Neutrophil (primary cell): ENCODE results near the gene ALDH3B1.

Experiments used
- H3K27ac ChIP-seq: fragments of 200-600 bp; sonication (generic); 2 replicates; pipeline ENCODE4 v1.5.1; 2016; ENCODE audit warnings: mild to moderate bottlenecking, moderate library complexity
- H3K27me3 ChIP-seq: fragments of 200-600 bp; sonication (generic); 2 replicates; pipeline ENCODE4 v1.6.0; 2016; ENCODE audit warnings: mild to moderate bottlenecking
- H3K36me3 ChIP-seq: fragments of 200-600 bp; sonication (generic); 2 replicates; pipeline ENCODE4 v1.5.1; 2017
- H3K4me1 ChIP-seq, 2 experiments: fragments of 200-600 bp in 1 of 2; sonication (generic) in 1 of 2; 1 replicate in 1 of 2; 2 replicates in 1 of 2; pipeline versions ENCODE4 v1.5.1 to v1.6.1; 2013 to 2016; ENCODE audit warnings: low read depth in 1 of 2, low read length in 1 of 2, mild to moderate bottlenecking in 1 of 2, moderate library complexity in 1 of 2; ENCODE audit not compliant: control insufficient read depth in 1 of 2, insufficient read depth in 1 of 2
- H3K4me3 ChIP-seq, 2 experiments: fragments of 200-600 bp in 1 of 2; sonication (generic) in 1 of 2; 1 replicate in 1 of 2; 2 replicates in 1 of 2; pipeline ENCODE4 v1.5.1; 2013 to 2016; ENCODE audit warnings: low read depth in 1 of 2, low read length in 1 of 2, mild to moderate bottlenecking in 1 of 2, moderate library complexity in 1 of 2
- H3K9me3 ChIP-seq: fragments of 200-600 bp; sonication (generic); 2 replicates; pipeline ENCODE4 v1.5.1; 2016
- CTCF ChIP-seq: fragments of 200-600 bp; sonication (generic); IDR thresholded peaks from 2 replicates; pipeline ENCODE4 v1.5.1; 2016; ENCODE audit warnings: antibody characterized with exemption

Gene ALDH3B1

DNA sequence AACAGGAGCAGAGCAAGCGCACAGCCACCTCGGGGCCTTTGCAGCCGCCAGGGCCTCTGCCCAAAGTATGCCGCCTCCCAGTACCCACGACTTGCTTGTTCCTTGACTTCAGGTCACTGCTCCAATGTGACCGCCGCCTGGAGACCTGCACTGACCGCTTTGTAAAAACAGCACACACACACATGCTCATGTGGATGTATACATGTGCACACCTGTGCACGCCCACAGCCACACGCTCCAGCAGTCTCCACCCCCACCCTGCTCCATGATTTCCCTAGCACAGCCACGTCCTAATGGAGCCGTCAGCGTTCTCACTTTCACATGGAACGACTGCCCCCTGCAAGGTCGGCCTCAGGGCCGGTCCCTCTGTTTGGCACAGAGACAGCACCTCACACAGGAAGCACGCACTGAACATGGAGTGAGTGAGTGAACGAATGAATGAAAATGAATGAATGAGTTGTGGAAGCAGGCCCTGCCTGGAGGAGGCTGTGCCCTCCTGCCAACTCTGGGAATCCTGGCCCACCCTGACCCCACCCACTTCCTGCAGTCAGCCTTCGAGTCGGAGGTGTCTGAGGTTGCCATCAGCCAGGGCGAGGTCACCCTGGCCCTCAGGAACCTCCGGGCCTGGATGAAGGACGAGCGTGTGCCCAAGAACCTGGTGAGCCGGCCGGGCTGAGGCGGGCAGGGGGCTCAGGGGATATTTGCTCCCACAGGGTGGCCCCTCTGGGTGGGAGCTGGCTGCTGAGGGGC is 8.0 kb downstream of the ALDH3B1 start:
- Histone ChIP-seq H3K4me3 (no peak overlapping the region), H3K27ac (no peak overlapping the region), H3K9me3 (no peaks in the 10 kb centered on the region), H3K36me3 (peaks cover 88% of the 10 kb centered on the region), H3K4me1 (peaks cover 15 to 16% of the 10 kb centered on the region in 2 experiments), H3K27me3 (no peaks in the 10 kb centered on the region)
- no peak for TF ChIP-seq CTCF

GRCh38 chr11:68018730-68019190 is 8.6 kb downstream of the ALDH3B1 start:
- Histone ChIP-seq H3K27me3 (no peaks in the 10 kb centered on the region), H3K27ac (no peak overlapping the region), H3K4me3 (no peak overlapping the region), H3K36me3 (peaks cover 91% of the 10 kb centered on the region), H3K9me3 (no peaks in the 10 kb centered on the region), H3K4me1 (peaks cover 9 to 10% of the 10 kb centered on the region in 2 experiments)
- TF ChIP-seq CTCF = no peak

- Histone ChIP-seq H3K4me1 (peaks cover 2 to 3% of the 10 kb centered on the region in 2 experiments), H3K36me3 (peaks cover 97% of the 10 kb centered on the region), H3K27ac (no peak overlapping the region), H3K4me3 (no peak overlapping the region), H3K27me3 (no peaks in the 10 kb centered on the region), H3K9me3 (no peaks in the 10 kb centered on the region)
- TF ChIP-seq CTCF = no peak
These were observed 9.4 kb downstream of the ALDH3B1 start for GRCh38 chr11:68019486-68019885.

DNA sequence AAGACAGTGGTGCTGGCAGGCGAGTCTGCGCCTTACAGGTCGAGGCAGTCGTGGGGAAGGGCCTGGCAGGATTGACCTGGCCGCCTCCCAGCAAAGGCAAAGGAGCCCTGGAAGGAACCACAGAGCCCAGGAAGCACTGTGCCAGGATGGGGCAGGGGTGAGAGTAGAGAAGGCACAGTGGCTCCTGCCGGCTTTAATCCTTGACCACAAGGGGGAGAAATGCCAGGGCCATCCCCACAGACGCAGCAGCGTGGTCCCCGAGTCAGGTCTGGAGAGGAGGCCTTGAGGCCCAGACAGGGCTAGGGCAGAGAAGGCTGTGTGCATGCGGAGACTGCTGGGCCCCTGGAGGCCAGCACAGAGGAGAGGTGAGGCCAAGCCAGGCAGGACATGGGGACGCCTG is 10.4 kb downstream of the ALDH3B1 start:
- H3K4me1 ChIP-seq = no peaks in the 10 kb centered on the region
- H3K4me3 ChIP-seq = no peak overlapping the region
- TF ChIP-seq CTCF = no peak
- H3K9me3 ChIP-seq = no peaks in the 10 kb centered on the region
- no peak overlapping the region for H3K27ac ChIP-seq
- peaks cover 100% of the 10 kb centered on the region for H3K36me3 ChIP-seq
- no peaks in the 10 kb centered on the region for H3K27me3 ChIP-seq

DNA sequence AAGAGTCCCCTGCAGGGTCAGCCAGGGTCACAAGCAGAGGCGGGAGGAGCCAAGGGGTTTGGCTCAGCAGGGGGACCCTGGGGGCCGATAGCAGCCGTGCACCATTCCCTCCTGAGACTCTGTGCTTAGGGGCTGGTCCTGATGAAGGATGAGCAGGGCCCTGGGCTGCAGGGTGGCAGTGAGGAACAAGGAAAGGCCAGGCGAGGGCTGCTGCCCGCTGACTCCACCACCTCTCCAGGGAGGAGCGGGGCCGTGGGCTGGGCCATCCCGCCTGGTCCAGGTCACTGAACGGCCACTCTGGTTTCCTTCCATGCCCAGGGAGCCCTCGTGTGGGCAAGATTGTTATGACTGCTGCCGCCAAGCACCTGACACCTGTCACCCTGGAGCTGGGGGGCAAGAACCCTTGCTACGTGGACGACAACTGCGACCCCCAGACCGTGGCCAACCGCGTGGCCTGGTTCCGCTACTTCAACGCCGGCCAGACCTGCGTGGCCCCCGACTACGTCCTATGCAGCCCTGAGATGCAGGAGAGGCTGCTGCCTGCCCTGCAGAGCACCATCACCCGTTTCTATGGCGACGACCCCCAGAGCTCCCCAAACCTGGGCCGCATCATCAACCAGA is 11.2 kb downstream of the ALDH3B1 start:
- no peaks in the 10 kb centered on the region for H3K9me3 ChIP-seq

More for the DNA sequence above, 11.2 kb downstream of the ALDH3B1 start:
- Histone ChIP-seq H3K4me1 (no peaks in the 10 kb centered on the region), H3K36me3 (peaks cover 100% of the 10 kb centered on the region), H3K4me3 (no peak overlapping the region), H3K27me3 (no peaks in the 10 kb centered on the region), H3K27ac (no peak overlapping the region)
- no peak for TF ChIP-seq CTCF
